ENCODE measurements around the gene PGP.

Gene PGP

GRCh38 chr16:2197765-2198164 is 16.9 kb downstream of the PGP start:
- no peak for DNase-seq

GRCh38 chr16:2196981-2197511 is 17.6 kb downstream of the PGP start:
- DNase-seq: no peak

DNA sequence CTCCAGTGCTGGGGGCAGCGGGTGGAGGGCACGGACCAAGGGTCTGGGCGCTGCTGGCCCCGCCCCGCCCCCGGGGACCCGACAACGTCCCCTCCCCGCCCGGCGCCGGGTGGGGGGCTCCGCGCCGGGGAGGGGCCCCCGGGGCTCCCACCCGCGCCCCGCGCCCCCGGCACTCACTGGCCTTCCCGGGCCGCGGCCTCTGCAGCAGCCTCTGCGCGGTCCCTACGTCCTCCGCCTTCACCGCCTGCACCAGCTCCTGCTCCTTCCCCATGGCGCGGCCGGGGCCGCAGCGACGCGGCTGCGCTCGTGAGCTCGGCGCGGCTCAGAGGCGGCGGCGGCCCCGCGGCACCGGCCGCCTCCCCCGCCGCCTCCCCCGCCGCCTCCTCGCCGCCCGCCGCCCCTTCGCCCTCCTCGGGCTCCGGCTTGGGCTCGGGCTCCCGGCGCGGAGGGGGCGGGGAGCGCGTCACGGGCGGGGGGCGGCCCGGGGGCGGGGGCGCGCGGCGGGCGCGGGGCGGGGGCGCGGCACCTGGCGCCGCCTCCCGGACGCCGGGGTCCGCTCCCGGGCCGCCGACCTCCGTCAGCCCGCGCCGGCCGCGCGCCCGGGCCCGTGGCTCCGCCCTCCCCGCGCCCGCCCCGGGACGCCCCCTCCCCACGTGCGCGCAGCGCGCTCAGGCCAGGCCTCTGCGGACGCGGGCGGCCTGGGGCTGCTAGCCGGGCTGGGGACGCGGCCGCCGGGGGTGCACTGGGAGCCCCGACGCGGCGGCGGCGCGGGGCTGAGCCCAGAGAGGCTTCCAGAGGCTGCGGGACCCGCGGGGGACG is 18.3 kb downstream of the PGP start, which contains the start of gene CASKIN1:
TSS of gene CASKIN1 (minus strand) at position 444 of the 819 bp plus-strand sequence. CDS start at position 271, 173 bp downstream.
- no peak for DNase-seq

DNA sequence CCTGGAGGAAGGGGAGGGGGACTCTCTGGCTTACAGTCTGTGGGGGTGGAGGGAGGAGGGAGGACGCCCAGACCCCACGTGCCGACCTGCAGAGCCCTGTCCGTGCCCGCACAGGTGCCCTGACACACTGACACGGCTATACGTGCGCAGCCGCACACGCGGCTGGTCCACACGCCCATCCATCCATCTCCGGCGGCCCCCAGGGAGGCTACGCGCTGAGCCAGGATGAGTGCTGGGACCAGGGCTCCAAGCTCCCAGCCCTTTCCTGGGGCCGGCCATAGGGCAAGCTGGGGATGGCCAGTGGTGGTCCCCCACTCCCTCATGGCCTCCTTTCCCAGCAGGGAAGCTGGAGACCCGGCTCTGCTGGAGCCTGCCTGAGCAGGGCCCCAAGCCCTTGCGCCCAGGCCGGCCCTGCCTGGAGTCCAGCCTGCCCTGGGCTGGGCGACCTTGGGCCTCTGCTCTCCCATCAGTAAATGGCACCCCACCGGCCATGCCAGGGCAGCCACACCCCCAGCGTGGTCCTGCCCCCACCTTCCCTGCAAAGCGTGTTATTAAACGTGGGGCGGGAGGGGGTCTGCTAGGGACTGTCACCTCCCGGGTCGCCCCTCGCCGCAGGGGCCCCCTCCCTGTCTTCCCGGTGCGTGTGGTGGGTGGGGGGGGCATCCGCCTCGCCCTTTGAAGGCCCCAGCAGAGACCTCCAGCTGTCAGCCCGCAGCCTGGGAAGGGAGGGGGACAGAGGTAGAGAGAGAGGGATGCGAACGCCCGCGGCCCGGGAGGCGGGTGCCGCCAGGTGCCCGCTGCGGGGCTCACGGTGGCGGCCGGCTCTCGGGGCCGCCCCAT is 19.1 kb downstream of the PGP start:
- no peak for DNase-seq

GRCh38 chr16:2194852-2195321 is 19.8 kb downstream of the PGP start:
- DNase-seq: no peak

DNA sequence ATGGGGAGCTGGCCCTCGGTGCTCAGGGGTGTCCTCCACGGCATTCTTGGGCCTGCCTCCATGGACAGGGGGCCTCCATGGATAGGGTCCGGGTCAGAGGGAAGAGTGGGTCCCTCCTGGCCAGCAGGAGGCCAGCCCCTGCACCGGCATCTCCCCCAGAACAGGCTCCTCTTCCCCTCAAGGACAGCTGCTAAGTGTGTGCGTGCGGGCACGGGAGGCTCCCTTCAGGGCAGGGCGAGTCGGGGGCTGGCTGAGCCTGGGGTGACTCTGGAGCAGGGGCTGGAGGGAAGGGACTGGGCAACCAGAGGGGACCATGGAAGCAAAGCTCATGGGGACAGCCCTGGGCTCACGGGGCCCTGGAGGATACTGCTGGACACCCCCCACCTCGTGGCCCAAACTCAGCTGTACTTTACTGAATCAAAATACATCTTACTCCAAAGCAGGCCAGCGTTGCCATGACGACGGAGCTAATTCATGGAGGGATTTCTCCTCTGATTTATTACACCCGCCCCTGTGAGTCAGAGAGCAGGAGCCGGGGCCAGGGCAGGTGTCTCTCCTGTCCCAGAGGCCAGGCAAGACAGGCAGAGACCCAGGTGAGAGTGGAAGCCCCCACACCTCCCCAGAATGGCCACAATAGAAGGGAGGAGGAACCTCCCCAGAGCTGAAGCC is 20.3 kb downstream of the PGP start:
- DNase-seq: no peak

- no peak for DNase-seq
Observed at GRCh38 chr16:2191446-2191706, 23.3 kb downstream of the PGP start.

DNA sequence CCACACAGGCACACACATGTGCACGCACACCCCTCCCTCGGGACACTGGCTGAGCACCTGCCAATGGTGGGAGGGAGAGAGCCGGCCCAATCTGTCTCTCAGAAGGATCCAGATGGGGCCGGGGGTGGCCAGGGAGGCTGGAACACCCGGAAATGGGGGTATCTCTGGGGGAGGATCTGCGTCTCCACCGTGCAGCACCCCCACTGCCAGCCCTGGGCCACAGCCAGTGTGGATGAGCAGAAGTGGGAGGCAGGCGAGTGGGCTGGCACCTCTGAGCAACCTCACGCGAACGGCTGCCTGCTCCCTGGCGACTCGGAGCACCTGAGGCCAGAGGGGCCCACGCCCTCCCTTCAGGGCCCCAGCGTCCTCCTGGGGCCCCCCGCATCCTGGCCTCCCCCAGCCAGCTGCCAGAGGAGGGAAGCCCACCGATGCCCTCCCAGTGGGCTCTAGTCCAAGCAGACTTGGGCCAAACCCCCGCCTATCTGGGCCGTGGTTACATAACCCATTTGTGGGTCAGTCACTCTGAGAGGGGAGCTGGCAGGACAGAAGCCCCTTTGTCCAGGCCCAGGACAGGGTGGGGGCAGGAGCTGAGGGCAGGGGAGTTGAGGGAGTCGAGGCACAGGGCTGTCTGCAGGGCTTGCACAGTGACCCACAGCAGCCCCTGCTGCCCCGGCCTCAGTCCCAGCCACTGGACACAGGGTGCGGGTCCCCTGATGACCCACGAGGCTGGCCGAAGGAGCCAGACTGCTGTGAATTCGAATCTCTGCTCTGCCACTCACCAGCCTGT is 23.8 kb downstream of the PGP start:
- DNase-seq: no peak

DNA sequence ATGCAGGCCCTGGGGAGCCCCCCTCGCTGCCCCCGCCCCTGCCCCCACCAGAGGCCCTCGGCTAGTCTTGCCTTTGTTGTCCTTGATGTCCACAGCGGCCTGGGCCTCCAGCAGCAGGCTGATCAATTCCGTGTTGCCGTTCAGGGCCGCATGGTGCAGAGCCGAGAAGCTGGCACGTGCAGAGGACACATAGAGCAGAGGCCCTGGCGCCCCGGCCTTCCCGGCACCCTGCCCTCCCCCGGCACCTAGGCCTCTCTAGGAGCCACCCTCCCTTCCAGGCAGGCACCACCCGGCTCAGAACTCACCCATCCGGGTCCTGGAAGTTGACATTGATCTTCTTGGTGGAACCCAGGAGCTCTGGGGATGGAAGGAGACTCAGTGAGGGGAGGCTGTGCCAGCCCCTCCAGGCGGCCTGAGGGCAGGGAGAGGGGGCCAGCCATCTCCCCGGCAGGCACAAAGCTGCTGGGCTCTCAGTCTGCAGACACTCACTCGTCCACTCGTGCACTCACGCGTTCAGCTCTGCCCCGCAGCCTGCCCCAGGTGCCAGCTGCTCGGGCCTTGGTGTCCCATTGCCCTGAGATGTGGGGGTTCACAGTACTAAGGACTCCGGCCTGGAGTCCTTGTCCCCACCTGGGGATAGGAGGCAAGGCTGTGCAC is 24.5 kb downstream of the PGP start:
- DNase-seq: no peak

- no peak for DNase-seq
Observed at GRCh38 chr16:2189252-2189893, 25.3 kb downstream of the PGP start.

- DNase-seq: no peak
Observed at GRCh38 chr16:2188395-2188794, 26.2 kb downstream of the PGP start.

- no peak for DNase-seq
Observed at GRCh38 chr16:2187212-2187611, 27.4 kb downstream of the PGP start.

- DNase-seq: no peak
Observed at GRCh38 chr16:2186505-2186904, 28.1 kb downstream of the PGP start.

- no peak for DNase-seq
Observed at GRCh38 chr16:2186064-2186463, 28.6 kb downstream of the PGP start.

- no peak for DNase-seq
Observed at GRCh38 chr16:2184962-2185361, 29.7 kb downstream of the PGP start.

DNA sequence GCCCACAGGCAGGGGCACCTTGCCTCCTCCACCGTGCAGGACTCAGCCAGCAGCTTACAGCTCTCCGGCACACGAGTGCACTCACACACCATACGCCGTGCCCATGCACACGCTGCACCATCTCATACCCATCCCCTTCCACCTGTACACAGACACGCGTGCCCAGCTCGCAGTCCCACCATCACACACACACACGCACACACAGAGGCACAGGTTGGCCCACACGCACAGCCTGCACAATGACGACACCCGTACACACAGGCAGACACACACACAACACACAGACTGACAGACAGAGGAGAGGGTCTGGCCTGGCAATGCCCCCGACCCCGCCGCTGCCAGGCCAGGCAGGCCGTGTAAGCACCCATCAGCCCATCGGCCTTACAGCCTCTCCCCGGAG is 30.3 kb downstream of the PGP start:
- DNase-seq: no peak

DNA sequence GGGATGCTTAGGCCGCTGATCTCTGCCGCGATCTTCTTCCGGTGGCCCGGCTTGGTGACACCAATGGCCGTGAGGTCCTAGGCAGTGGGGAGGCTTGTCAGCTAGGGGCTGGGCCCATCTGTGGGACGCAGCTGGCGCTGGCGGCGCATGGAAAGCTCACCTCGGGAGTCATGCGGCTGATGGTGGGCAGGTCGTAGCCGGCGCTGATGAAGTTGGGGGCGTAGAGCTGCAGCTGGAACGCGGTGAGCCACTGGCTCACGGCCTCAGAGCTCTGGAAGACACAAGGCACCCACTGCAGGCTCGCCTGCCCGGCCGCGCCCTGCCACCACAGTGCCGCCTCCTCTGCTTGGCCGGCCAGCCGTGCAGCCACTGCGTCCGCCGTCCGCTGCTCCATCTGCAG is 31.0 kb downstream of the PGP start:
- DNase-seq: no peak

DNA sequence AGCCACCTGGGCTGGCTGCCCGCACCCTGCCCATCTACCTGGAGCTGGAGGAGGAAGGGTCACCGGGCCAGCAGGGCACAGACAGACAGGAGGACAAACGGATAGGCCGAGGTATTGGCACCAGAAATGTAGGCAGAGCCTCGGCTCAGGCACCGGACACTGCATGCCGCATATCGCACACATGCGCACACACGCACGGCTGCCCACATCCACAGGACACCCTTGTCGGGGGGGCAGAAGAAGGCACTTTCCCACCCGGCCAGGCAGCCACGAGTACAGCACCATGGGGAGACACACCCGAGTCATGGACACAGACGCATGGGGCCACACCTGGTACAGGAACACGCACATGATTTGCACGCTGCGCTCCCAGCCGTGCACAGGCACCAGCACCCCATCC is 32.7 kb downstream of the PGP start:
- DNase-seq: no peak

- DNase-seq: no peak
Observed at GRCh38 chr16:2180962-2181923, 33.4 kb downstream of the PGP start.

DNA sequence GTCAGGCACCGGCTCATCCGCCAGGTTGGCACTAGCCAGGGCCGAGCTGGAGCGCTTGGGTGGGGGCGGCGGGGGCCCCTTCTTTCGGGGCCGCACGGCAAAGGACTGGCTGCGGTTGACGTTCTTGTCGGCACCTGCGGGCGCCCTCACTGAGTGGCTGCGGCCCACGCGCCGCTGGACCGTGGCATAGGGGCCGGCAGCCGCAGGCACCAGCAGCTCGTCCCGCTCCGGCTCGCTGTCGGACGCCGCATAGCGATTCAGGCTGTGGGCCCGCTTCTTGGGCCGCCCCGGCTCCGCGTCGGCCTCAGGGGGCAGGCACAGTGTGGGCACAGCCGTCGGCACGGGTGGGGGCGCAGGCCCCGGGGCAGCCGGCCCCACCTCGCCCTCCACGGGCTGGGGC is 34.2 kb downstream of the PGP start:
- no peak for DNase-seq

Data from activated CD4-positive, CD25-positive, alpha-beta regulatory T cell treated with anti-CD3 and anti-CD28 coated beads, Interleukin-2, amount 50 U/mL, for 72 hours (primary cell).